Stimulated activated CD8-positive, alpha-beta memory T cell treated with anti-CD3 and anti-CD28 coated beads, Interleukin-7, amount 100 ng/mL, for 1 hour (primary cell): Measurements from ENCODE around the gene CDH23.

ENCODE experiments used
- DNase-seq, 2 donors: peaks; one replicate each; pipeline ENCODE4 v3.0.0-alpha.2; 2020; ENCODE audit warnings: low read depth in 2 of 2

CDH23 gene

DNA sequence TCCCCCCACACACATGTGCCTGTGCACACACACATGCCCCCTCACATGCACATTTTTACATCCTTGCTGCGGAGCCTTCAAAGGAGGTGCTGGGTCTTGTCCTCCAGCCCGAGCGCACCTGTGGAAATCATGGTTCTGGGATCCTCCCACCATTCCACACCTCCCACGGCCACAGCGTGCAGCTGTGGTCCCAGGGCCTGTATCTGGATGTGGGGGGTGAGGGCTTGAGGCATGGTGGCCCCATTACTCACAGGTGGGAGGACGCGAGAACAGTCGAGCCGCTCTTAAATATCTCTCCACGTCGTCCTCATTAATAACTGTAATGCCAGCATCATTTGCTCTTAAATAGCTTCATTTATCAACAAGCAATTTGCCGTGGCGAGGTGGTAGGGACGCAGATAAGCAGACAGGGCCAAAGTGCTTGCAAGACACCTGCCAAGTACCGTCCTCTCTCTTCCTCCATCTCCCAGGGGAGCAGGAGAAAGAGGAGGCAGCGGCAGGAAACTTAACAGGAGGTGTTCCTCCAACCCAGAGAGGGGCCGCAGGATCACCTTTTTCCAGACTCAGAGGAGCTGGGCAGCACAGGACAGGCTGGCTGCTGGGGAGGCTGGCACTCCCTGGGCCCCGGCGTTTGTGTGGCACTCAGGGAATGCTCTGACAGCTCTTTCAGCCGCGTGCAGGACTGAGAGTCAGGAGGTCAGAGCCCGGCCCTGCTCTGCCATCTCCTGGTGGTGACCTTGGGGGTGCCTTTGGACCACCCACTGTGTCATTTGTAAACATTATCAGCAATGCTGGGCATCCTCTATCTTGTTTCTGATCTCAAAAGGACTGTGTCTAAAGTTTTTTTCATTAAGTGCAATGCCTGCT, 87.4 kb downstream of the CDH23 start:
- DNase-seq: no peak

DNA sequence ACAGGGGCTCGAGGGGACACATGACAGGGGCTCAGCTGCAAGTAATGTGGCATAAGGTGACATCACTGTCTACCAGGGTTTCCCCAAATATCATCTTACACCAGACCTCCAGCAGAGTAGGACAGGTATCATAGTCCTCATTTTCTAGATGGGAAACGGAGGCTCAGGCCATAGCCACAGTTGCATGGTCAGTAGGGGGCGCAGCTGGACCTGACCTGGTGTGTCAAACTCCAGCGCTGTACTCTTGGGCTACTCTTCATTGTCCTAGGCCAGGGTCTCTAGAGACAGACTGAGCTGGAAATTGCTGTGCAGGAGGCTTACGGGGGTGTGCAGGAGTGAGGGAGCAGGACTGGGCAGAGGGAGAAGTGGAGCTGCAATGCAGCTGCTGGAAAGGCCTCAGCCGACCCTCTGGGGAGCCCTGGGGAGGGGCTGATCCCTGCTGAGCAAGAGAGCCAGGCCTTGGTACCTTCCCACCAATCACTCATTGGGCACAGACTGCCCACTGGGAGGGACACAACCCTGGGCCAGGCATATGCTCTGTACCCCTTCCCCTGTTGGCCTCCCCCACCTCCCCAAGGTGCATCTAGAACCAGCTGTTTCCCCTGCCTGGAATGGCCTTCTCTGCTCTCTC, 89.9 kb downstream of the CDH23 start:
- DNase-seq: no peak

DNA sequence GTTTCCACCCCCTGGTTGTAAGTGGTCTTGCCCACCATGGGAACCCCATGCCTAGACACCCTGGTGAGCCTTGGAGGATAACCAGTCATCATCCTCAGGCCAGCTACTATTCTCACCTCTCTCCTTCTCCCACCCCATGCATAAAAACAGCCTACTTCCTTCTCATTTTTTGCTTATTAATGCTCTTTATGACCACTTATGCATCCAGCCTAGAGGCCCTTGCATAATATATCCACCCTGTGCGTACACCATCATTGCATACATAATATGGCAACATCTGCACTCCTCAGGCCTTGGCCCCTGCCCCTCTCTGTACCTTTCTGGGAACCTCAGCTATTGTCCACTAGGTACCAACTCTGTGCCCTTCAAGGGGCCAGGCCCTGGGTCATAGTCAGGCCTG, 91.0 kb downstream of the CDH23 start:
- DNase-seq: no peak

DNA sequence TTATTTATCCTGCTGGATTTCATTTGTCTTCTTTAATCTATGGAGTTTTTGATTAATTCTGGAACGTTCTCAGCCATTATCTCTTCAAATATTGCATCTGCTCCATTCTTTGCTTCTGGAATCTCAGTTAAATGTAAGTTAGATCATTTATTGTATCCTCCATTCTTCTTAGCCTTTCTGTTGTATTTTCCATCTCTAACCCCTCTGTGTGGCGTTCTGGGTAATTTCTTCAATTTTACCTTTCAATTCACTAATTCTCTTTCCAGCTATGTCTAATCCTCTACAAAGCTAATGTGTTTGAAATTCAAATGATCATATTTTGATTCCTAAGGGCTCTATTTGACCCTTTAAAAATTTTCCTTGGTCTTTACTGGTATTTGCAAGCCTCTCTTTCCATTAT, 92.4 kb downstream of the CDH23 start:
- no peak for DNase-seq

DNA sequence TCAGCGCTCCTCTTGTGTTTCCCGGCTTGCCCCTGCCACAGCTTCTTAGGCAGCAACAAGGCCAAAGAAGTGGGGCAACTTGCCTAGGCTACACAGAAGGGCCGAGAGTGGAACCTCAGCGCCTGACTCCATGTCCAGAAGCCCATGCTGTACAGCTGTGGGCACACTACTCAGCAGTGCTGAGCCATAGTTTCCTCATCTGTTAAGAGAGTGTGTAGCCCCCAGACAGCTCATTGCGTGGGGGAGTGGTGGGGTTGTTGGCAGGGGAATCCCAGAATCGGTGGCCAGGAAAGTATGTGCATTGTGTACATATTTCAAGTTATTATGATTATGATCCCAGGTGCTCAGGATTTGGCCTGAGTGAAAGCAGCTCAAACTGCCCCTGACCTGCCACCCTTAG, 96.2 kb downstream of the CDH23 start:
- no peak for DNase-seq

DNA sequence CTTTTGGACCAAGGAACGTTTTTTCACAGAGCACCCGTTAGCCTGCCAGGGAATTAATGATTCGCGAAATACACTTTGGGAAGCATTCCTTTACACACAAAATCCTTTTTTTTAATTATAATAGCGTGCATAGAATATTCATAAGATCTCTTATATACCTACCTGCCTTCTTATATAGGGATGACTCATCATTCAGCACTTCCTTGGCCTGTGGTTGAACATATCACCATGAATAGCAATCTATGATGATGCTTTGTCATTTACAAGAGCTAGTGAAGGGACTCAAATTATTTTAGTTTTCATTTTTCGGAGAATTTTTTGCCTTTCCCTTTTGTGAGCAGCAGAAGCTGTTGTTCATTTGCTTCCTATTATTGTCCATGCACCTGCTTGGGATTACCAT, 97.0 kb downstream of the CDH23 start:
- no peak for DNase-seq

DNA sequence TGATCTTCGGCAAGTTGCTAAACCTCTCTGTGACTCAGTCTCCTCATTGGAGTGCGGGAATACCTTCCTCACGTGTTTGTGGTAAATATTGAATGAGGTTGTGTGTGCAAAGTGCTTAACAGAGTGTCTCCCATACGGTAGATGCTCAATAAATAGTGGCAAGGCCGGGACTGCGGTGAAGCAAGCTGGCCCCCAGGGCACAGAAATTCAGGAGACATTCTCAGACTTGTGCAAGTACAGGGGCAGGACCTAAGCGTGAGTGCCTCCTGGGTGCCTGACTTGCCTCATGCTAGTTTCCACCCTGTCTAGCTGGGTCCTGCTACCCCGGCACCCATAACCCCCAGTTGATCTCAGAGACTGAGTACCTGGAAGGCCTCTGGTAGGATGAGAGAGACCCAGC, 97.8 kb downstream of the CDH23 start:
- no peak for DNase-seq

DNA sequence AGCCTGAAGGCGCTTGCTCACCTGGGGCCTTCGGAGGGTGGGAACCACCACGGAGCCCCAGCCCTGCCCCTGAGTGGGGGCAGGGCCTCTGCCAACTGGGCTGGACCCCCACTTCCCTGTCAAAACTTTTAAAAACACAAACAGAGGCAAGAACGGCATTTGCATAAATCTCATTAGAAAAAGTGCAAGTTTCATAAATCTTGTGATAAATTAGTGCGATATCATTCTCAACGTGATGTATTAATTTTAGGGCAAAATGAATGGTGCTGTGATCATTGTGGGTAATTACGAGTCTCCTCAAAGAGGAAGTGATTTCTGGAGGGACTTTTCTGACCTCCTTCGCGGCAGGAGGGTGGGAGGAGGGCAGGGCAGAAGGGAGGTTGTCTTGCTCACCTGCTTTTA, 98.3 kb downstream of the CDH23 start:
- no peak for DNase-seq

DNA sequence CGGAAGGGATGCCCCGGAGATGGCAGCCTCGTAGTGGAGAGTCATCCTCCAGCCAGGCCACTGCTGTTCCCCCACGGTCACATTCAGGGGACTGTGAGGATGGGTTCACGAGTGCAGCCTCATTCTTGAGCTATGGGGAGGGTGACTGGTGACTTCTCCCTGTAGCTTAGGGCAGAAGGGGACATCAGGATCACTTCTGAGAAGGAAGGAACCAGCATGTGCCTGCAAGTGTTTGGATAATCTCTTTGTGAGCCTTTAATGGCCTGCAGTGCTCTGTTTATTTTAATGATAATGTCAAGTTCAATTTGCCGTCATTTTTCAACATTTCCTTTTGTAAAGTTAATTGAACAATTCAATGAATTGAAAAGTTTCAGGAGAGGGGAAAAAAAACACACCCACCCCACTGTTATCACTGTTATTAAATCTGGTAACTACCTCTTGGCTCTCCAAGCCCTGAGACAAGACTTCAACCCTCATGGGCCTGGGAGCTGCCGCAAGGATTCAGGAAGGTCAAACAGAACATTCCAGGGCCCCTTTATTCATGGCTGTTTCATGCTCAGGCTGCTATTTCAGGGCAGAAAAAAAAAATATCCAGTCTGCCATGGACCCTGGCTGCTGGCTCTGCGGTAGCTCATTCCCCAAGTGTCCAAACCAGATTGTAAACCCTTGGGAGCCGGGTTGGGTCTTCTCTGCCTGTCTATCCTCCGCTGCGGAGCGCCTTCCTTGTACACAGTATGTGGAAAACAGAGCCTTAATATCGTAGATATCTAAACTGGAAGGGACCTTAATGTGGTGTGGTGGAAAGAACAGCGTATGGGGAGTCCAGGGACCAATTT, 100.4 kb downstream of the CDH23 start:
- no peak for DNase-seq

DNA sequence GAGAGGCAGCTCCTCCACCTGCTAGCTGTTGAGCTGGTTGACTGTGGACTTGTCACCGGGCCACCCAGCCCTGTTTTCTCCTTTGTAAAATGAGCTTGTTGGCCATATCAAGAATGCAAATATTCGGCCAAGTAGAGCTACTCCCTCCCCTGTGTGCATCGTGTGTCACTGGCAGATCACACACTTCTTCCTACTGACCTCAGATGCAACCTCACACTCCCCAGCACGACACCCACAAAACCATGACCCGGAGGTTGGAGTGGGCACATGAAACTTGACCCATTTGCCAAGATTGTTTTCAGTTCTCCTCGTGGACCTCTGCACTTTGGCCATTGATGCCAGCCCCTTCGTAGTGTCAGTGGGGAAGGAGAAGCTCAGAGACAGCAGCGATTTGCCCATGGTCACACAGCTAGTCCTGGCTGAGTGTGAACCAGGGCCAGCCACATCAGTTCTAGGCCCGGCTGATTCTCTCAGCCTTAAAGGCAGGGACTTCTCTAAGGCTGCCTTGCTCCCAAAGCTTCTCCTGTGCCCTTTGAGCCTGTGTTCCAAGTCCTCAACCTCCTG, 101.1 kb downstream of the CDH23 start:
- DNase-seq: no peak

DNA sequence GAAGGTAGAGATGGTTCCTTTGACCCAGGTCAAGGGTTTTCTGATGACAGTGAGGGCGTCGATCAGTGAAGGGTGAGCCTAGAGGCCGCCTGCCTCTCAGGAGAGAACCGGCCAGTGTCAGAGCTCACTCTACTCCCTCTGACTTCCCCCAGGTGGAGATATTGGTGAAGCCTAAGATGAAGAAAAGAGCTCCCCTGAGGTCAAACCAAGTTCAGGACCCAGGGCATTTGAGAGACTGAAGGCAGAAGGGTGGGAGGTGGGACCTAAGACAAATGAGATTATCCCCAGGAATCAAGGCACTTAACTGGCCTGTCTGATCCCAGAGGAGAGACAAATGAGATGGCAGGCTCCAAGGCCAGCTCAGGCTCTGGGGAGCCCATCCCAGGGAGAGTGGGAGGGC, 104.7 kb downstream of the CDH23 start:
- DNase-seq: no peak

DNA sequence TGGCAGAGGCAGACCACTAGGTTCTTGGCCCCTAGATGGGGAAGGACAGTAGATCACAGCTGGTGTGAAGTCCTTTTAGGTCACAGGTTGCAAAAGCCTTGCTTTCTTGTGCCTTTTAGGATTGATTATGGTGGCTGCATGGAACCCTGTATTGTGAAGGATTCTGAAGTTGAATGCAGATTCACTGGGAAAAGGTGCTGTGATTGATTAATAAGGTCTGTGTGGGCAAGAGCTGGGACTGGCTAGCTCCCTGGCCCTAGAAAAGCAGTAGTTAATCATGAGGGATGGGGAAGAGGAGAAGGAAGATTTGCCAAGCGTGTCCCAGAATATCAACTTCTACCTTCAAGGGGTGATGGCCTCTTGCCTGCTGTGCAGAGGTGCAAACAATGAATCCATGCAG, 105.5 kb downstream of the CDH23 start:
- no peak for DNase-seq

DNA sequence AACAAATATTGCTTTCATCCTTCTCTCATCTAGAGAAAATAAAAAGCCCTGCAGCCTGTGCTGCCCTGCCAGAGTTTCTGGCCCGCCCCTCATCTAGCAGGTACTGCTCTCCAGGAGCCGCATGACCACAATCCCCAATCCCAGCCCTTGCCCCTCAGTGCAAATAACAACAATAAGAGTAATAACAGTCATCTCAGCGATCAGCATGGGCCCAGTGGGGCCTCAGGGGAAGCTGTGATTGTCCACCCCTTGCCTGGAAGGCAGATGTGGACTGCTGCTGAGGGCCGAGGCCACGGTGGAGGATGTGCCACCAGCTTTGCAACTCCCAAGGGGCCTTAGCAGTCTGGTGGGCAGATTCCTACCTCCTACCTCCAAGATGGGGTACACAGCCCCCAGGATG, 106.1 kb downstream of the CDH23 start:
- no peak for DNase-seq

DNA sequence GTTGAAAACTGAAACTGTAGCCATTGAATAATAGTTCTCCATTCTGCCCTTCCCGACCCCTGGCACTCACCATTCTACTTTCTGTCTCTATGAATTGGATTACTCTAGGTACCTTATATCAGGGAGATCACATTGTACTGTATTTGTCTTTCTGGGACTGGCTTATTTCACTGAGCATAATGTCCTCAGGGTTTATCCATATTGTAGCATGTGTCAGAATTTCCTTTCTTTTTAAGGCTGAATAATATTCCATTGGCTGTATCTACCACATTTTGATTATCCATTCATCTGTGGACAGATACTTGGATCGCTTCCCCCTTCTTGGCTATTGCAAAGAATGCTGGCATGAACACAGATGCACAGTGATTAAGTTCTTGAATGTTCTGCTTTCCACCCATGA, 107.4 kb downstream of the CDH23 start:
- no peak for DNase-seq

DNA sequence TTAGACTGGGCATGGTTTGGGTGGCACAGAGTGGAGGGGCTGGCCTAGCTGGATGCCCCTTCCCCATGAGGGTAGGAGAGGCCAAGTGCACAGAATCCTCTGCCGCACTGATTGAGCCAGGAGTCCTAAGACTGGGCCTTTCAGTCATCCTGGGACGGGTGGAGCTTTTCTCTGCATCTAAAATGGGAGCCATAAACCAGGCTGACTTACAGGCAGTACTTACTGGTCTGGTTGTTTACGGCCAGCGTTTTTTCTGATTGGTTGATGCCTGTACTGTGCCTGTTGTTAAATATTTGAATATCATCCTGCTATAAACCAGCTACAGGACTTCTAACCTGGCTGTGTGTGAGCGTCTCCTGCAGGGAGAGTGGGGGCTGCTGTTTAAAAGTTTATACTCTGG, 107.8 kb downstream of the CDH23 start:
- no peak for DNase-seq

DNA sequence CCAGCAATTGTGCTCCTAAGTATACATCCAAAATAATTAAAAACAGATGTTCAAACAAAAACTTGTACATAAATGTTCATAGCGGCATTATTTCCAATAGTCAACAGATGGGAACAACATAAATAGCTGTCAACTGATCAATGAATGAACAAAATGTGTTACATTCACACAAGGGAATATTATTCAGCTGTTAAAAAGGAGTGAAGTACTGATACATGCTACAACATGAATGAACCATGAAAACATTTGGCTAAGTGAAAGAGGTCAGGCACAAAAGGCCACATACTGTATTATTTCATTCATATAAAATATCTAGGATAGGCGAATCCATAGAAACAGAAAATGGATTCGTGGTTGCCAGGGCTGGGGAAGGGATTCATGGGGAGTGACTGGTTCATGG, 109.1 kb downstream of the CDH23 start:
- no peak for DNase-seq

DNA sequence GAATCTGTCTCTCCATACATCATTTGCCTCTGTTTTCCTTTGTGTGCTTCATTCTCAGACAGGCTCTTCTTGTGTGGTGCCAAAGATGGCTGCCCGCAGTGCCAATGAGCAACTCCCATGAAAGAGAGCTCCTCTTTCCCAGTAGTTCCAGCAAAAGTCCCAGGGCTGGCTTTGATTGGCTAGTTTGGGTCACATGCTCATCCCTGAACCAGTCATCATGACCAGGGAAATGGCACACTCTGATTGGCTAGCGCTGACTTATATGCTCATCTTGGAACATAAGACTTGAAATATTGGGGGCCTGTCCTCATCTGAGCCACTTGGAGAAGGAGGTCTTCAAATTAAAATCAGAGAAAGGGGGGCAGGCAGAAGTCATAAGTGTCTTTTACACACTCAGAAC, 112.7 kb downstream of the CDH23 start:
- no peak for DNase-seq

DNA sequence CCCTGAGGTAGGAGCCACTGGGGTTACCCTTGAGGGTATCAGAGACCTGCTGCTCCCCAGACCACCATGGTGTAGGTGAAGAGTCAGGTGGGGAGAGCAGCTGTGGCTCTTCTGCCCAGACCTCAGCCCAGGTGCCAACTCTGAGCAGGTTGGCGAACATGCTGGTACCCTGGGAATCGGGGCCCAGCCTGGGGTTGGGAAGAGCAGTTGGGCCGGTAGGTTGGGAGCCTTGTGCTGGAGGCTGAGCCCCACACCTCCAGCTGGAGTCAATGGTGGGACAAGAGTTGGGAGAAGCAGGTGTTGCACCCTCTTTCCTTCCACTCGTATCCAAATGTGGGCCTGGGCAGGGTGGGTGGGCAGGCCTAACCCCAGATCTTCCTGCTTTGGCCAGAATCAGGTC, 114.5 kb downstream of the CDH23 start:
- DNase-seq: no peak

DNA sequence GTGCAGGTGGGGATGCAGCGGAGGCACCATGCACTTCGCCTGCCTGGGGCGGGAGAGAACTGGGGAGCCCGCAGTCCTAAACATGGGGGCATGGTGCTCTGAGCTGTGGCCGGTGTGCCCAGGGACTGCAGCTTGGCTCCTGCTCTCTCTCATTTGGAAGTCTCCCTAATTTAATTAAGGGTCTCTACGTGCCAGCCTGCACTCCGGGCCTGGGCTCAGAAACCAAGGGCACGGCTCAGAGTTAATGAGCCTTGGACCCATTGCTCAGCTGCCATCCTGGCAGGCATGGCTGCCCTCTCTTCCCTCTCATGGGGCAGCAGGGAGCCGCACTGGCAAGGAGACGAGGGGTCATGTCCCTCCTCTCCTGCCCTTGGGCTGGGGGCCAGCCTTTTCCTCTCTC, 115.6 kb downstream of the CDH23 start:
- DNase-seq: no peak

DNA sequence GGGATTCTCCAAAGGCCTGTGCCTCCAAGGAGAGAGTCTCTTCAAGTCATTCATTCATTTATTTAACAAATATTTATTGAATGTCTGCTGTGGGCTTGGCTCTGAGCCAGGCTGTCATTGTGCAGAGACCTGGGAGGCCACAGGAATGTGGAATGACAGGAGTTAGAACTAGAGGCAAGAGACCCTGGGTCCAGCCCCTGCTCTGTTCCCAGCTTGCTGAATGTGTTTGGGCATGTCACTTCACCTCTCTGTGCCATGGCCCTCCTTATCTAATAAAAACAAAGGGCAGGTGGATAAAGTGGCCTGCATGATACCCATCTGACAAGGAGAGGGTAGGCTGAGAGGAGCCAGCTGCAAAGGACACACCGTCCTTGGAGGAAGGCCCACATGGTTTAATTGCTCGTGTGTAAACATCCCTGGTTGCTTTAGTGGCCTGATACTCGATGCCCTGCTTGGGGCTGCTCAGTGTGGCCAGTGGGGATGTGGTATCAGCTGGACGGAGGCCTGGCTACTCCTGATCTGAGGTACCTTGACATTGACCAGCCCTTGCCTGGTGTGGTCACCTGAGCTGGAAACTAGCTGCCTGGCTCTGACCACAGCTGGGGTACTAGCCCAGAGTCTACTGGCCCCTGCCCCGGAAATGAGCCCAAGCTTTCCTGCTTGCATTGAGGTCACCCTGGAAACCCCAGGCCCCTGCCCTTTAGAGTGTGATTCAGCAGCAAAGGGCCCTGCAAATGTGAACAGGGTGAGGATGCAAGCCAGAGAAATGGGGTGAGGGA, 116.2 kb downstream of the CDH23 start:
- DNase-seq: no peak

DNA sequence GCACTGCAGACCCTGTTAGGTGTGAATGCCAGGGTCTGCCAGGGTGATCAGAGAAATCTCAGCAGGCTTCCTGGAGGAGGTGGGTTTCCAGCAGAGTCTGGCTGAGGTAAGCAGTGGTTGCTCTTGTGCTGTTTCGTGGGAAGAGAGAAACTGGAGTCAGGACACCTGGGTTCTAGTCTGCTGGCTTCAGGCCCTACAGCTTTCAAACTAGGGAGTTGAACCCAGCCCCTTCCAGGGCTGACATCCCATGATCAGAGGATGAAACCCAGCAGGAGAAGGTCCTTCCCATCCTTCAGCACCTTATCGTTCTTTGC, 116.8 kb downstream of the CDH23 start:
- DNase-seq: no peak

DNA sequence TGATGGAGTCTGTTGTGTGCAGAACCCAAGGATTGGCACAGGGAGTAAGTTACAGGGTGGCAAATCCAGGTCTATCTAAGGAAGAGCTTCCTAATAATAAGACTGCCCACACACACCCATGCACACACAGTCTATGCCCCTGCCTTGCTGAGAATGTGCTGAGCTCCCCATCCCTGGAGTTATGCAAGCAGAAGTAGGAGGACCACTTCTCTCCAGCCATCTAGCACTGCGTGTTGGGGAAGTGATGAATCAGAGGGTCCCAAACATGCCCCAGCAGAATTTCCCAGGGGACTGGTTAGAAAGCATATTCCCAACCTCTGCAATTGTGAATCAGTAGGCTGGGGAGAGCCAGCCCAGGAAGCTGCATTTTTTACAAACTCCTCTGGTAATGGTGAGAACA, 117.2 kb downstream of the CDH23 start:
- DNase-seq: no peak
